SKM-1 treated with dmso at 0.1 percent for 144 hours (cell line): ENCODE measurements around the gene CCDC192.

Experiments
- DNase-seq: peaks from one replicate; lab custom pipeline; 2025; ENCODE audit not compliant: unreplicated experiment; lab: John Stamatoyannopoulos, UW

CCDC192 gene

DNA sequence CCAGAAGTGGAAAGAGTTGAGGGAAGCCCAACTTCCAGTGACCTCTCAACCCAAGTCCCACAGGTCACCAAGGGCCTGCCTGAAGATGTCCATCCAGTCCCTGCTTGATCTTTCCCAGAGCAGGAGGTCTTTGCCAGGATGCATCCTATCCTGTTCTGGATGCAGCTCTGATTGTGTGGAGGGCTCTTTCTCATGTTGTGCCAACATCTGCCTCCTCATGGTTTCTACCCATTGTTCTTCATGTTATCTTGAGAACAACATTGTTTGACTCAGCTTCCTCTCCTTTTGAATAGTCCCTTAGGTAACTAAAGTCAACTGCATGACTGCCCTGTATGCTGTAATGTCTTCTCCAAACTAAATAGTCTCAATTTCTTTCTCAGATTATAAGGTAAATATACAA, 169.3 kb downstream of the CCDC192 start:
- no peak for DNase-seq

- DNase-seq: no peak
These were observed 172.2 kb downstream of the CCDC192 start for GRCh38 chr5:127875235-127876021.

DNA sequence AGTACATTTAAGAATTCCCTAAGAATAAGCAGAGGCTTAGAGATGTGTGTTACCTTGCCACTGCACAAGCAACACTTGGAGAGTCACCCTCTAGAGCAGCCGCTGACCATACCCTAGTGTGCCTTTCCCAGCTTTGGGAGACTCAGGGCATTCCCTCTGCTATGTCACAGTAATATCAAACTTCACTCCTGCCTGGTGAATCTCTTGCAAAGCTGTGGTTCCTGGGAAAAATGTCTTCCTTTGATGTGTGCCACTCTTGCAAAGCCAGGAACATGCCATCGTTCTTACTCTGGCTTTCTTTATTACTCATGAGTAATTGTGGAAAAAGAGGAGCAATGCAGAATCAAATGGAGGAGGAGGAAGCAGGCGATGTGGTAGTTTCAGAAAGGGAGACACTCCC, 173.2 kb downstream of the CCDC192 start:
- no peak for DNase-seq

GRCh38 chr5:127878174-127878750, 175.1 kb downstream of the CCDC192 start:
- DNase-seq: peak; percentile 31

DNA sequence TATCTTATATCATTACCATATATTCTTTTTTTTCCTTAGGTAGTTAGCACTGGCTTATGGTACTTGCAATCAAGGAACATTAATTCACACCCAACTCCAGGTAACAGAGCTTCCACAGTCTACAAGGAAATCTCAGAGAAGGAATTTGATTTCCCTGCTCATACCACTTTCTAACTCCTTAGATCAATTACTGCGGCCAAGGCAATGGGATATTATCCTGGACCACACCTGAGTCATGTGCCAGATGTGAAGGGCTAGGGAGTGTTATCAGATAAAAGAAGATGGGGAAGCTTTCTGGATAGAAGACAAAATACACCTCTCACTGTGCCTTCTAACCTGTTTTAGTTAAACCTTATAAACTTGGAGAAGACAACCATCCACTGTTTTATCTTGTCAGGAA, 181.2 kb downstream of the CCDC192 start:
- DNase-seq: no peak

- no peak for DNase-seq
These were observed 182.0 kb downstream of the CCDC192 start for GRCh38 chr5:127885176-127885575.

DNA sequence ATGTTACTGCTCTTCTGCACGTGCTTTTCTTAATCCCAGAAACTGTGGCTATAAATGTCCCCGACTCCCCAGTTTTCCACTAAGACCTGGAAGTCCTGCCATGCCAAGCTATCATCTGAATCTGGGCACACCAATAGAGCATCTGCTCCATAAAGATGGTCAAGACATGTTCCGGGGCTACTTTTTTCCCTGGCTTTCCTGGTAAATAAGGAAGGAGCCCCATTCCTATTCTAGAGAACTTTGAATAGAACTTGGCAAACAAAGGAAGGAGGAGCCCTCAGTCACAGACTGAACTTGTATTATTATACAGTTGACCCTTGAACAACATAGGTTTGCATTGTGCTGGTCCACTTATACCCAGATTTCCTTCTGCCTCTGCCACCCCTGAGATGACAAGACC, 182.9 kb downstream of the CCDC192 start:
- no peak for DNase-seq

DNA sequence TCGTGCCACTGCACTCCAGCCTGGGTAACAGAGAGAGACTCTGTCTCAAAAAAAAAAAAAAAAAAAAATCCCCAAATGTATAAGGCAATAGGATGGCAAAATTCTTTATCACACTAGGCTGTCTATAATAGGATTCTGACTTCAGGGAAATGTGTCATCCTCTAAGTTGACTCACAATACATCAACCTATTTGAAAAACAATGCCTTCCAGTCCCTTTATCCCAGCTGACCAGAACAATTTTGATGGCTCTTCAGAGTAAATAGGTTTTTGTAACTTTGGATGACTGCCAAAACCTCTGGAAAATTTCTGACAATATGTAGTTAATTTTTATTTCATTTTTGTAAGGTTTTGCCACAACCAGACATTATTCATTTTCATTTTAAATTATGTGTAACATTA, 184.1 kb downstream of the CCDC192 start:
- DNase-seq: no peak

DNA sequence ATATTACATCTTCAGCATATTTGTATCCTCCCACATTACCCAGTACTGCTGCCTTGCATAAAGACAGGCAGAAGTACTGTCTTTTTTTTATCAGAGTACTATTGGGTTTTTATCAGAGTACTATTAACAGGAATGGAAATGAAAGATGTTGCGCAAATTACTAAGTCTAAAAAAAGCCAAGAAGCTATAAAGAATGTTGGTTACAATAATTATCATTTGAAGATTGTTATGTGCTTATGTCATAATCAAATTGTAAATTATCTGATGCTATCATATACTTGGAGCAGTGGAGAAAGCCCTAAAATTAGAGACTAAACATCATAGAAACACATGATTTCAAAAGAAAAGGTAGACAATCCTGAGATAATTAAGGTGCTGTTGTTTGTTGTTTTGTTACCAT, 188.8 kb downstream of the CCDC192 start:
- no peak for DNase-seq

GRCh38 chr5:127892467-127893207, 189.4 kb downstream of the CCDC192 start:
- DNase-seq: no peak

GRCh38 chr5:127893232-127893631, 190.0 kb downstream of the CCDC192 start:
- DNase-seq: no peak

DNA sequence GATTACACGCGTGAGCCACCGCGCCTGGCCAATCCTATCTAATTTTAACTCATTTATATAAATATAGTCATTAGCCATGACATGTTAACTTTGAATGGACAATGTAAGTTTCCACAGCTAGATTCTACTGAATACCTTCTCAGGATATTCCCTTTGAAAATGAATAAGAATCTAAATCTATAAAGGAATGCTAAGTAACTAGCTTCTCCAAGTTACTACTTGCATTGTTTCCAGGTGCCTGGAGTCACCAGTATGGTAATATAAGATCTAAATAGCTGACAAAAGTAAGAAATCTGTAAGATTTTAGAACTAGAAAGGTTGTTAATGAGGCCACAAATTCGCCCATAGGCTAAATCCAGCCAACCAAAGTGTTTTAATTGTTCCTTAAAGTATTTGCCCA, 191.3 kb downstream of the CCDC192 start:
- DNase-seq: no peak

GRCh38 chr5:127898551-127899213, 195.5 kb downstream of the CCDC192 start:
- no peak for DNase-seq

DNA sequence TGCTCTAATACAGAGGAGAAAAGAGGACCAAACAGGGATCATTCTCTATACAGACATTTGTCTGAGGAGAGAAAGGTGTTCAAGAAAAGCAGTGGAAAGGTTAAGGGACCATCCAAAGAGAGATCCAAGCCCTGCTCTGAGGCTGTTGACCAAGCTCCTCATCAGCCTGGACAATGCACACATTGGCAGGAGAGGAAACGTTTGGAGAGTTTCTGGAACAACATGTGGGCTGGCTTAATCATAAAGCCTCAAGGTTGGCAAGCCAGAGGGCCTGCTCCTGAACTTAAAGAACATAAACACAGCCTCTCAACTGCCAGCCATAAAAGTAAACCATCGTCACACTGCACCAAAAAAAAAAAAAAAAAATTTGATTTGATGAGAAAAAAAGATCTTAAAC, 196.0 kb downstream of the CCDC192 start:
- no peak for DNase-seq

- no peak for DNase-seq
These were observed 203.5 kb downstream of the CCDC192 start for GRCh38 chr5:127906562-127907204.

- no peak for DNase-seq
These were observed 204.7 kb downstream of the CCDC192 start for GRCh38 chr5:127907907-127908306.

GRCh38 chr5:127909066-127909465, 205.9 kb downstream of the CCDC192 start:
- DNase-seq: peak; percentile 26

GRCh38 chr5:127909821-127910220, 206.6 kb downstream of the CCDC192 start:
- no peak for DNase-seq

GRCh38 chr5:127910307-127910956, 207.2 kb downstream of the CCDC192 start:
- DNase-seq: no peak

DNA sequence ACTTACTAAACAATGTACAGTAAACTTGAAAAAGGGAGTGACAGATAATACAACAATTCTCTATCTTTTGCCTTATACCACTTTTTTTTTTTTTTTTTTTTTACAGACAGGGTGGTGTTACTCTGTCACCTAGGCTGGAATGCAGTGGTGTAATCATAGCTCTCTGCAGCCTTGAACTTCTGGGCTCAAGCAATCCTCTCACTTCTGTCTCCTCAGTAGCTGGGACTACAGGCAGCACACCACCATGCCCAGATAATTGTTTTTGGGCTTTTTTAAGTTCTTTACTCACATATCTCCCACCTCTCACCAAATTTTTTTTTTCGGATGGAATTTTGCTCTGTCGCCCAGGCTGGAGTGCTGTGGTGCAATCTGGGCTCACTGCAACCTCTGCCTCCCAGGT, 208.4 kb downstream of the CCDC192 start:
- DNase-seq: no peak

DNA sequence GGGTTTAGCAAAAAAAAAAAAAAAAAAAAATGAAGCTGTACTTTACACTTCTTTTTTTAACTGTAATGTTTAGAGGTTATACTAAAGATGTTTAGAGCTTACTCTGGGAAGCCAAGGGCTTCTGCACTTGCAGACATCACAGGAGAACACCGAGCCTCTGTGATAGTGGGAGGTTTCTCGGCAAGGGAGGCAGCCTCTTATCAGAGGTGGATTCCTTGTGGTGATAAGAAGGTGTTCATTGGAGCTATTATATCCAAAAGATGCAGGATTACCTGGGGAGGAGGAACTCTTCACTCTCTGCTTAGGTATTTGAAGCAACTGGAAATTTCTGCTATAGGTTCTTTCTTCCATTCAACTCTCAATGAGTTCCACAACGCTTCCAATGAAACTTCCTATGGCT, 209.2 kb downstream of the CCDC192 start:
- DNase-seq: no peak
